ENCODE data around the gene POLE2. TPM values are rescaled to one million over a fixed set of nuclear protein-coding genes. Genes with fewer than 3 reads are reported as not detected.
A peak's percentile ranks its signal among the peaks of the same experiment; 100 is the strongest.

Gene POLE2
- total and polyA plus RNA-seq, 2 of the 13 experiments (the other 11 are each of a cell fraction or from before 2014, with no cell fraction given): 16.6 to 37.0 TPM

GRCh38 chr14:49633640-49634546, 54.1 kb downstream of the POLE2 start (continued):
- TF ChIP-seq GRHL1 (CRISPR knock-in tag; conservative IDR thresholded peaks at IDR 0.05): no peak; the same call in 1 of the 2 replicates
- no peak for TF ChIP-seq ZNF17 (CRISPR knock-in tag; IDR thresholded peaks at IDR 0.05)
- peak; percentile 33; the same call in 1 of the 2 replicates for TF ChIP-seq ZNF503 (CRISPR knock-in tag; IDR thresholded peaks at IDR 0.05)
- TF ChIP-seq ZNF446 (CRISPR knock-in tag; IDR thresholded peaks at IDR 0.05): no peak
- no peak for TF ChIP-seq TBX3 (IDR thresholded peaks at IDR 0.05; ENCODE audit: borderline replicate concordance)
- peak; percentile 95 for TF ChIP-seq ASH2L (IDR thresholded peaks at IDR 0.05; ENCODE audit: insufficient read length, low read depth, low read length)
- TF ChIP-seq ZNF263 (CRISPR knock-in tag; IDR thresholded peaks at IDR 0.05): peak; percentile 87
- peak; percentile 19 for TF ChIP-seq ESRRA (CRISPR knock-in tag; IDR thresholded peaks at IDR 0.05; ENCODE audit: low read depth)
- TF ChIP-seq TFDP2 (CRISPR knock-in tag; IDR thresholded peaks at IDR 0.05): peak; percentile 50
- no peak for TF ChIP-seq SMAD9 (CRISPR knock-in tag; IDR thresholded peaks at IDR 0.05)
- TF ChIP-seq MLXIP (CRISPR knock-in tag; IDR thresholded peaks at IDR 0.05; ENCODE audit: borderline replicate concordance): no peak
- TF ChIP-seq, protein P1, sequence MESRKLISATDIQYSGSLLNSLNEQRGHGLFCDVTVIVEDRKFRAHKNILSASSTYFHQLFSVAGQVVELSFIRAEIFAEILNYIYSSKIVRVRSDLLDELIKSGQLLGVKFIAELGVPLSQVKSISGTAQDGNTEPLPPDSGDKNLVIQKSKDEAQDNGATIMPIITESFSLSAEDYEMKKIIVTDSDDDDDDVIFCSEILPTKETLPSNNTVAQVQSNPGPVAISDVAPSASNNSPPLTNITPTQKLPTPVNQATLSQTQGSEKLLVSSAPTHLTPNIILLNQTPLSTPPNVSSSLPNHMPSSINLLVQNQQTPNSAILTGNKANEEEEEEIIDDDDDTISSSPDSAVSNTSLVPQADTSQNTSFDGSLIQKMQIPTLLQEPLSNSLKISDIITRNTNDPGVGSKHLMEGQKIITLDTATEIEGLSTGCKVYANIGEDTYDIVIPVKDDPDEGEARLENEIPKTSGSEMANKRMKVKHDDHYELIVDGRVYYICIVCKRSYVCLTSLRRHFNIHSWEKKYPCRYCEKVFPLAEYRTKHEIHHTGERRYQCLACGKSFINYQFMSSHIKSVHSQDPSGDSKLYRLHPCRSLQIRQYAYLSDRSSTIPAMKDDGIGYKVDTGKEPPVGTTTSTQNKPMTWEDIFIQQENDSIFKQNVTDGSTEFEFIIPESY (CRISPR knock-in tag; IDR thresholded peaks at IDR 0.05): 0 out of 2 replicates have a peak, but pooled peaks have one; percentile 23
- TF ChIP-seq NR2F6 (IDR thresholded peaks at IDR 0.05): peak; percentile 24; the same call in 1 of the 2 replicates
- TF ChIP-seq NR2F6 (CRISPR knock-in tag; IDR thresholded peaks at IDR 0.05): peak; percentile 87
- no peak for TF ChIP-seq LCORL (IDR thresholded peaks at IDR 0.05)
- peak; percentile 56; the same call in 1 of the 2 replicates for TF ChIP-seq LCORL (CRISPR knock-in tag; IDR thresholded peaks at IDR 0.05)
- no peak for TF ChIP-seq GPBP1L1 (CRISPR knock-in tag; IDR thresholded peaks at IDR 0.05)
